ENCODE measurements around the gene IL17RB. TPM values are rescaled to one million over a fixed set of nuclear protein-coding genes. Genes with fewer than 3 reads are reported as not detected.

Gene IL17RB
- polyA plus RNA-seq, 3 donors, result 0.13 TPM; not detected in 2

DNA sequence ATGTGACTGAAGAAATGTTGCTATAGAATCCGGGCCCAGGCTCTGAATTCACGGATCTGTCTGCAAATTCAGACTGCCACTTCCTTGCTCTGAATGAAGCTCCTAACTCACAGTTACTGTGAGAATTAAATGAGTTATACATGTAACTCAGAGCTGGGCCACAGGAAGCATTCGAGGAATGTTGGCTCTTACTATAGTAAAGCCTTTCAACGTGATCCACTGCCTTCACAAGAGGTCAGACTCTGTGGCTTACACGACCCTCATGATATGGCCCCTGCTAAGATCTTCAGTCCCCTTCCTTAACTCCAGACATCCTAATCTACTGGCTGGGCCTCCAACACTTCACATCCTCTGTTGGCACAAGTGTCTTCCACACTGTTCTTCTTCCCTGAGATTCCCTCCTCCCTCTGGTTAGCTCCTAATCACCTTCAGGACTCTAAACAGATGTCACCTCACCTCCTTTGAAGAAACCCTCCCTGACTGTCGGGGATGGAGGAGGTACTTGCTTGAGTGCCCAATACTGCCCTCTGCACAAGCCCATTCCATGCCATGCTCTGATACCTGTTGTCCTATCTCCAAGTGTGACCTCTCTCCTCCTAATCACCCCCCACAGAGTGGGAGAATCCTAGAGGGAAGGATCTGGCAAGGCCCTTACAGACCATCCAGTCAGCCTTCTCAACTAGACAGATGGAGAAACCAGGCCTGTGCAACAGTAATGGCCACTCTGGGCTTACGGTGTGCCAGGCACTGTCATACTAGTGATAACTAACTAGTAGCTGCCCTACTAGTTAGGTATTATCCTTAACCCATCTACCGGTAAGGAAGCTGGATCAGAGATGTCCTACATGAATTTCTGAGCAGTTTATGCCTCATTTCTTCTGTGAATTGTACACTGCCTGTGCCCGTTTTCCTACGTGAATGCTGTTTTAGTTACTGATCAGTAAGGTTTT, 34.3 kb downstream of the IL17RB start:
- Histone ChIP-seq H3K4me2 (replicated peaks; ENCODE audit: extremely low read depth, low read length, poor library complexity, severe bottlenecking) (peak overlapping the region; percentile 84), H3K27me3 (ENCODE audit: control insufficient read depth in 2 of 2, insufficient read depth in 2 of 2, low read length in 2 of 2) (no peaks in the 10 kb centered on the region), H3K9me3 (replicated peaks in 1 of 2; ENCODE audit: control insufficient read depth in 1 of 2, insufficient read depth in 1 of 2, low read length in 2 of 2) (no peaks in the 10 kb centered on the region), H2AFZ (ENCODE audit: insufficient read depth, low read depth, low read length, poor library complexity, severe bottlenecking) (peak overlapping the region; percentile 87), H3K79me2 (ENCODE audit: insufficient read depth, low read length) (peaks cover 15% of the 10 kb centered on the region), H3K4me3 (replicated peaks in 1 of 3; ENCODE audit: low read depth in 2 of 3, low read length in 3 of 3) (peak overlapping the region in 2 of 3 experiments; percentile 91 to 96), H3K36me3 (replicated peaks in 1 of 2; ENCODE audit: control insufficient read depth in 1 of 2, insufficient read depth in 2 of 2, low read length in 2 of 2) (peaks cover 62 to 77% of the 10 kb centered on the region in 2 donors), H3K9ac (ENCODE audit: insufficient read depth, low read length, poor library complexity, severe bottlenecking) (peak overlapping the region; percentile 79), H3K27ac (ENCODE audit: low read depth in 1 of 2, low read length in 2 of 2) (peak overlapping the region in 1 of 2 donors; percentile 84), H4K20me1 (ENCODE audit: insufficient read depth, low read length) (no peaks in the 10 kb centered on the region), H3K4me1 (ENCODE audit: control insufficient read depth in 1 of 2, insufficient read depth in 2 of 2, low read length in 2 of 2) (peaks cover 13 to 17% of the 10 kb centered on the region in 2 donors)
- Mint-ChIP-seq H3K27ac (peak overlapping the region in 6 of 7 donors; percentile 4 to 99 (median 95)), H3K4me3 (peak overlapping the region; percentile 97 to 100), H3K9me3 (no peaks in the 10 kb centered on the region), H3K27me3 (ENCODE audit: low read depth in 3 of 3) (peaks cover 0 to 7% (median 2%) of the 10 kb centered on the region in 3 donors), H3K4me1 (peaks cover 16% of the 10 kb centered on the region), H3K36me3 (peaks cover 49 to 52% of the 10 kb centered on the region in 2 donors)
- DNase-seq, result no peak
- TF ChIP-seq CTCF (IDR thresholded peaks at IDR 0.05), result no peak
- WGBS (ENCODE audit: insufficient coverage), result 90% methylated on average over 7 of the region's 10 CpGs
- intact Hi-C loops (cut with micrococcal nuclease), result loop anchor here in 1 of 2 donors (10.0 kb wide), 1 partner anchor 136 kb away; no protein-coding TSS in a partner anchor
